AG04449 (cell line): ENCODE results near the gene TBC1D21.

ENCODE experiments used
- CTCF ChIA-PET: fragments of 350-600 bp; formaldehyde crosslinking; extraction: SDS; loops from one replicate; lab custom pipeline; 2021; ENCODE audit warnings: antibody characterized with exemption; lab: Yijun Ruan, JAX
- POLR2A ChIA-PET: fragments of 400-600, 350-600 bp; formaldehyde crosslinking; extraction: SDS; loops from one replicate; lab custom pipeline; 2020; ENCODE audit warnings: antibody characterized with exemption, inconsistent platforms; lab: Yijun Ruan, JAX
- DNase-seq: peaks from one replicate; pipeline ENCODE4 v3.0.0-alpha.2; 2010; ENCODE audit warnings: low read depth, low spot score
- H3K4me3 ChIP-seq: 2 replicates; pipeline ENCODE4 v1.5.1; 2011; ENCODE audit warnings: low read depth, mild to moderate bottlenecking, control low read depth, low read length
- TF ChIP-seq, protein P1 (sequence below): IDR thresholded peaks from one replicate; pipeline ENCODE4 v1.5.1; 2011; ENCODE audit warnings: mild to moderate bottlenecking, moderate library complexity, low read length, control low read depth, inconsistent platforms; ENCODE audit not compliant: insufficient read depth; ENCODE audit errors: missing control alignments

The TBC1D21 gene

DNA sequence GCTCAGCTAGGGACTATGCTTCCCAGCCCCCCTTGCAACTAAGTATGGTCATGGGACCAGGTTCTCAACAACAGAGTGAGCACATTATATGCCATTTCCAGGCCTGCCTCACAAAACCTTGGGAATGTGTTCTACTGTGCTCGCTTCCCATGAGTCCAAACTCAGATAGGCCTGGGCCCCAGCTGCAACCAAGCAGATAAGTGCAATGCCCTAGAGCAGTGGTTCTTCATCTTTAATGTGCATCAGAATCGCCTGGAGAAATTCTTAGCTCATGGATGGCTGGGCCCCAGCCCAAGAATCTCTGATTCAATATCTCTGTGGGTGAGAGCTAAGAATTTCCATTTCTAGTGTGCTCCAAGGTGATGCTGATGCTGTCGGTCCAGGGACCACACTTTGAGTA lies 27.5 kb upstream of the TBC1D21 start:
- no peak overlapping the region for H3K4me3 ChIP-seq
- POLR2A ChIA-PET: no interaction called here
- CTCF ChIA-PET: interaction anchor here (0.8 to 1.5 kb wide), 3 partner anchors 9 to 285 kb away, joined by 3 read pairs; no protein-coding TSS in a partner anchor
- TF ChIP-seq, protein P1, sequence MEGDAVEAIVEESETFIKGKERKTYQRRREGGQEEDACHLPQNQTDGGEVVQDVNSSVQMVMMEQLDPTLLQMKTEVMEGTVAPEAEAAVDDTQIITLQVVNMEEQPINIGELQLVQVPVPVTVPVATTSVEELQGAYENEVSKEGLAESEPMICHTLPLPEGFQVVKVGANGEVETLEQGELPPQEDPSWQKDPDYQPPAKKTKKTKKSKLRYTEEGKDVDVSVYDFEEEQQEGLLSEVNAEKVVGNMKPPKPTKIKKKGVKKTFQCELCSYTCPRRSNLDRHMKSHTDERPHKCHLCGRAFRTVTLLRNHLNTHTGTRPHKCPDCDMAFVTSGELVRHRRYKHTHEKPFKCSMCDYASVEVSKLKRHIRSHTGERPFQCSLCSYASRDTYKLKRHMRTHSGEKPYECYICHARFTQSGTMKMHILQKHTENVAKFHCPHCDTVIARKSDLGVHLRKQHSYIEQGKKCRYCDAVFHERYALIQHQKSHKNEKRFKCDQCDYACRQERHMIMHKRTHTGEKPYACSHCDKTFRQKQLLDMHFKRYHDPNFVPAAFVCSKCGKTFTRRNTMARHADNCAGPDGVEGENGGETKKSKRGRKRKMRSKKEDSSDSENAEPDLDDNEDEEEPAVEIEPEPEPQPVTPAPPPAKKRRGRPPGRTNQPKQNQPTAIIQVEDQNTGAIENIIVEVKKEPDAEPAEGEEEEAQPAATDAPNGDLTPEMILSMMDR: no peak
- no peak for DNase-seq

DNA sequence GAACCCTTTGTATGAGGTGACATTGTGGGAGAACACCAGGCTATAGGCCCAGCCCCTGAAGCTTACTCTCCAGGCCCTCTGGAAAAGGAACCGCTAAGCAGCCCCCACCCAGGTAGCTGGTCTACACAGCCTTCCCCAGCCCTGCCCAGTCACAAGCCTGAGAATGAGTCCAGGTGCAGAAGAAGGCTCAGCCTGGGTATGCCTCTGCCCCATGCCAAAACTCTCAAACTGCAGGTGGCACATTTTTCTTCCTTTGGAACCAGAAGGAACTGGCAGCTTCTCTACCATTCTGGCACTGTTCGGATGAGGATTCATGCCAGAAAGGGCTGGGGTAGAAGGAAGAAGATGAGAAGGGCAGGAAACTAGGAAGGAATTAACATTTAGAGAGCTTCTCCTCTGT lies 23.7 kb upstream of the TBC1D21 start:
- DNase-seq: no peak
- TF ChIP-seq, protein P1: no peak
- H3K4me3 ChIP-seq: no peak overlapping the region
- ChIA-PET CTCF (interaction anchor here (3.3 kb wide), 1 partner anchor 24 kb away, joined by 10 read pairs; the partner anchor contains the start of gene TBC1D21), POLR2A (no interaction called here)

DNA sequence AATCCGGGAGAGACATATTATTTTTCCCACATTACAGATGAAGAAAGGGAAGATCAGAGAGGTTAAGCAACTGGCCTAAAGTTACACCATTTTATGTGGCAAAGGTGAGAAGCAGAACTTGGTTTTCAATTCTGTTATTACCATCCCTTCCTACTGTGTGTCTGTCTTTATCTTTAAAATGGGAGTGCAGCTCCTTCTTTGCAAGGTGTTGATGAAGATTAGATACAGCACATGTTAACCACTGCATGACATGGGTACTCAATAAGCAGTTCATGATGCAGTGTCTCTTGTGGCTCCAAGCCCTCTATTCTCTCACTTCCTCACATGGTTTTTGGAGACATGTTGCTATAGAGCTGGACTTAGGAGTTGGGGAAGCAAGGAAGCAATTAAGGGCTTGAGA lies 23.1 kb upstream of the TBC1D21 start:
- H3K4me3 ChIP-seq: no peak overlapping the region
- DNase-seq: no peak
- CTCF ChIA-PET: interaction anchor here (3.3 kb wide), 1 partner anchor 24 kb away, joined by 10 read pairs; the partner anchor contains the start of gene TBC1D21
- TF ChIP-seq, protein P1: no peak
- POLR2A ChIA-PET: no interaction called here

GRCh38 chr15:73851689-73852088 lies 21.7 kb upstream of the TBC1D21 start:
- CTCF ChIA-PET: interaction anchor here (3.3 kb wide), 1 partner anchor 22 kb away, joined by 10 read pairs; the partner anchor contains the start of gene TBC1D21
- DNase-seq: no peak

DNA sequence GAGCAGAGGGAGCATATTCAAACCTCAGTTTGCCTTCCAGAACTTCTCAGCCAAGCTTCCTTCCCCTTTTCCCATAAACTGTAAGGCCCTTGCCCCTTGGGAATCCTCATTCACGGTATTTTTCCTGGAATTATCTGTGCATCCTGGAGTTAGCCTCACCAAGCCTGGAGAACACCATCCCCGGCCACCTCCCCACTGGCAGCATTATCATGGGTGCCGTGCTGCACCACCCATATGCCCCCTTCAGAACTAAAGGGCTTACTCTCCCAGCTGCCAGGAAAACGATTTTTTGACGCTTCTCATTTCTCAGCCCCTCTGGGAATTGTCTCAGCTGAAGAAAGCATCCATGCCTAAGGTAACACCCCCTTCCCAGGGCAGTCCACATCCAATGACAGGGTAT lies 20.9 kb upstream of the TBC1D21 start:
- POLR2A ChIA-PET: no interaction called here
- CTCF ChIA-PET: interaction anchor here (3.3 kb wide), 1 partner anchor 21 kb away, joined by 10 read pairs; the partner anchor contains the start of gene TBC1D21
- no peak for DNase-seq
- TF ChIP-seq, protein P1: no peak
- H3K4me3 ChIP-seq: no peak overlapping the region

More at GRCh38 chr15:73851689-73852088, 21.7 kb upstream of the TBC1D21 start:
- POLR2A ChIA-PET: no interaction called here
- no peak overlapping the region for H3K4me3 ChIP-seq
- TF ChIP-seq, protein P1: no peak

DNA sequence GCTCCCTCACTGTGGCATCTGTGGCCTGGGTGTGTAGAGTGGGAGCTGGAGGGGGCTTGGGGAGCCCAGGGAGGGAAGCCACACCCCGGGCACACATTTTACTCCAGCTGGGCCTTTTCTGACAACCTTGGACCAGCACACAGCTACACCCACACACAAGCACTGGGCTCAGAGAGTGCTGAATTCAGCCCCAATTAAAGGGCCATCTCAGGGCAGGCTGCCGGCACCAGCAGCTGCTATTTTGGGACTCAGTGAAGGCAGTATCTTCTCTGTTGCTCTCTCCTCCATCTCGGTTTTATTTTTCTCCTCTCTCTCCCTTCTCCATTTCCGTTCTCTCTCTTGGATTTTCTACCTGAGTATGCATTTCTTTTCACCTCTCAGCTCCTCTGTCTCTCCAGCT lies 19.1 kb upstream of the TBC1D21 start:
- no peak overlapping the region for H3K4me3 ChIP-seq
- TF ChIP-seq, protein P1: no peak
- ChIA-PET CTCF (no interaction called here), POLR2A (no interaction called here)
- no peak for DNase-seq
